KMS-11 (cell line): ENCODE measurements around the gene RAB2B.

ENCODE experiments used
- H2AFZ ChIP-seq: fragments of 200-600 bp; sonication (generic); 2 replicates; pipeline ENCODE4 v1.6.1; 2016; ENCODE audit warnings: antibody characterized with exemption, mixed run types, low read depth
- H3K27ac ChIP-seq: fragments of 200-600 bp; sonication (generic); 2 replicates; pipeline ENCODE4 v1.6.1; 2016; ENCODE audit warnings: mild to moderate bottlenecking, mixed run types
- H3K27me3 ChIP-seq: fragments of 200-600 bp; sonication (generic); 2 replicates; pipeline ENCODE4 v1.6.1; 2017; ENCODE audit warnings: mild to moderate bottlenecking, low read depth, mixed run types, moderate library complexity; ENCODE audit not compliant: insufficient read depth
- H3K36me3 ChIP-seq: fragments of 200-600 bp; sonication (generic); 2 replicates; pipeline ENCODE4 v1.6.1; 2017; ENCODE audit warnings: mild to moderate bottlenecking, mixed run types; ENCODE audit not compliant: insufficient read depth
- H3K4me1 ChIP-seq: fragments of 200-600 bp; sonication (generic); 2 replicates; pipeline ENCODE4 v1.6.1; 2016; ENCODE audit warnings: mild to moderate bottlenecking, low read depth, mixed run types; ENCODE audit not compliant: poor library complexity, severe bottlenecking
- H3K4me2 ChIP-seq: fragments of 200-600 bp; sonication (generic); 2 replicates; pipeline ENCODE4 v1.7.0; 2016; ENCODE audit warnings: mild to moderate bottlenecking, mixed run types
- H3K4me3 ChIP-seq: fragments of 200-600 bp; sonication (generic); IDR thresholded peaks from 2 replicates; pipeline ENCODE4 v1.6.1; 2017; ENCODE audit warnings: low read depth, low read length, mixed read lengths; ENCODE audit not compliant: insufficient read depth
- H3K79me2 ChIP-seq: fragments of 200-600 bp; sonication (generic); 2 replicates; pipeline ENCODE4 v1.6.1; 2016; ENCODE audit warnings: low read depth, mixed run types; ENCODE audit not compliant: insufficient read depth
- H3K9ac ChIP-seq: fragments of 200-600 bp; sonication (generic); 2 replicates; pipeline ENCODE4 v1.6.1; 2016; ENCODE audit warnings: mild to moderate bottlenecking, mixed run types
- H4K20me1 ChIP-seq: fragments of 200-600 bp; sonication (generic); 2 replicates; pipeline ENCODE4 v1.6.1; 2016; ENCODE audit warnings: mild to moderate bottlenecking, mixed run types; ENCODE audit not compliant: insufficient read depth
- TF ChIP-seq, protein P1 (sequence below): fragments of 200-600 bp; sonication (generic); conservative IDR thresholded peaks from 2 replicates; pipeline ENCODE4 v1.6.1; 2017; ENCODE audit warnings: low read depth, mild to moderate bottlenecking, antibody characterized with exemption, low read length, moderate library complexity, mixed read lengths

The RAB2B gene

DNA sequence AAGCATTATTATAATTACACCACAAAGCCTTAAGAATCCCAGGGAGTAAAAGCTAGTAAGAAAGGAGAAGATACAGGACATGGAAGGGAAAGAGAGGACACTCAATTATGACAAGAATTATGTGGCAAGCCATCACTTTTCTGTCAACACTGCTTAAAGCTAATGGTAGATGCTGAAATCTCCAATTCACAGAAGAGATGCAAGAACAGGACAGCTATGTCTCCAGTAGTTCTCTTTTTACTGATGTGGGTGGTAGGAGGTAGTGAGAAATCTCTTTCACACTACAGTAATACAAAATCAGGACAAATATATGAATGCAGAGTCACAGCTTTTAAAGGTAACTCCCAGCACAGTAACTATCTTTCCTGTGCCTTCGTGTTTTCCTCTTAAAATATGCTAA, 50.1 kb downstream of the RAB2B start:
- Histone ChIP-seq H3K27me3 (no peaks in the 10 kb centered on the region), H3K27ac (no peak overlapping the region), H4K20me1 (no peaks in the 10 kb centered on the region), H2AFZ (no peak overlapping the region), H3K4me3 (no peak overlapping the region), H3K4me1 (peaks cover 33% of the 10 kb centered on the region), H3K9ac (no peak overlapping the region), H3K36me3 (no peaks in the 10 kb centered on the region), H3K79me2 (no peaks in the 10 kb centered on the region), H3K4me2 (no peak overlapping the region)
- TF ChIP-seq, protein P1, sequence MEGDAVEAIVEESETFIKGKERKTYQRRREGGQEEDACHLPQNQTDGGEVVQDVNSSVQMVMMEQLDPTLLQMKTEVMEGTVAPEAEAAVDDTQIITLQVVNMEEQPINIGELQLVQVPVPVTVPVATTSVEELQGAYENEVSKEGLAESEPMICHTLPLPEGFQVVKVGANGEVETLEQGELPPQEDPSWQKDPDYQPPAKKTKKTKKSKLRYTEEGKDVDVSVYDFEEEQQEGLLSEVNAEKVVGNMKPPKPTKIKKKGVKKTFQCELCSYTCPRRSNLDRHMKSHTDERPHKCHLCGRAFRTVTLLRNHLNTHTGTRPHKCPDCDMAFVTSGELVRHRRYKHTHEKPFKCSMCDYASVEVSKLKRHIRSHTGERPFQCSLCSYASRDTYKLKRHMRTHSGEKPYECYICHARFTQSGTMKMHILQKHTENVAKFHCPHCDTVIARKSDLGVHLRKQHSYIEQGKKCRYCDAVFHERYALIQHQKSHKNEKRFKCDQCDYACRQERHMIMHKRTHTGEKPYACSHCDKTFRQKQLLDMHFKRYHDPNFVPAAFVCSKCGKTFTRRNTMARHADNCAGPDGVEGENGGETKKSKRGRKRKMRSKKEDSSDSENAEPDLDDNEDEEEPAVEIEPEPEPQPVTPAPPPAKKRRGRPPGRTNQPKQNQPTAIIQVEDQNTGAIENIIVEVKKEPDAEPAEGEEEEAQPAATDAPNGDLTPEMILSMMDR, result no peak

DNA sequence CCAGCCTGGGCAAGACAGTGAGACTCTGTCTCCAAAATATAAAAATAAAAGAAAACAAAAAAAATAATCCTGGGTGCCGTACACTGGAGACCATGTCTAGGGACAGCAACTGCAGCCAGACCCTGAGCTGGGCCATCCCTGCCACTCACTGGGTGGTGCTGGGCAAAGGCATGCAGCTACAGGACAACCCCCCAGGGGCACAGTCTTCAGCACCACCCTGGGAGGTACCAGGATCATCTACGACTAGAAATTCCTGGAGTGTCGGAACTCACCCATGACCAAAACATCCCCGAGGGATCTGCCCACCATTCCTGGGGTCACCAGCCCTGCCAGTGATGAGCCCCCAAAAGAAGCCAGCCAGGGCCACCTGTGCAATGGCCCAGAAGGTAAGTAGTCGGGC, 57.2 kb downstream of the RAB2B start:
- Histone ChIP-seq H3K4me1 (no peaks in the 10 kb centered on the region), H3K27me3 (no peaks in the 10 kb centered on the region), H3K36me3 (no peaks in the 10 kb centered on the region), H3K27ac (no peak overlapping the region), H3K4me3 (no peak overlapping the region), H3K4me2 (no peak overlapping the region), H4K20me1 (no peaks in the 10 kb centered on the region), H3K79me2 (no peaks in the 10 kb centered on the region), H3K9ac (no peak overlapping the region), H2AFZ (no peak overlapping the region)
- TF ChIP-seq, protein P1, result no peak

DNA sequence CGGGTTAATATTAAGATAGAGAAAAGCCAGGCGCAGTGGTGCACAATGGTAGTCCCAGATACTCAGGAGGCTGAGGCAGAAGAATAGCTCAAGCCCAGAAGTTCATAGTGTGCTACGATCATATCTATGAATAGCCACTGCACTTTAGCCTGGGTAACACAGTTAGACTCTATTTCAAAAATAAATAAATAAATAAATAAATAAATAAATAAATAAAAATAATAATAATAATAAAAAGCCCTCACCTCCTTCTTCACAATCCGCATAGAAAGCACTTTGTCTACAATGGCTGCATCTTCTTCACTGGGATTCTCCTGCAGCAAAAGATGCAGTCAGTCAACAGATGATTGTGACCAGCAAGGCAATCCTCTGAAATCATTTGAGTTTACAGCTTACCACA, 61.4 kb downstream of the RAB2B start:
- Histone ChIP-seq H3K4me1 (no peaks in the 10 kb centered on the region), H3K27me3 (no peaks in the 10 kb centered on the region), H3K4me2 (no peak overlapping the region), H3K36me3 (0 out of 2 replicates have a peak, but pooled peaks cover 3% of the 10 kb centered on the region), H3K79me2 (no peaks in the 10 kb centered on the region), H3K27ac (no peak overlapping the region), H4K20me1 (no peaks in the 10 kb centered on the region), H2AFZ (no peak overlapping the region), H3K4me3 (no peak overlapping the region), H3K9ac (no peak overlapping the region)
- TF ChIP-seq, protein P1, result no peak

DNA sequence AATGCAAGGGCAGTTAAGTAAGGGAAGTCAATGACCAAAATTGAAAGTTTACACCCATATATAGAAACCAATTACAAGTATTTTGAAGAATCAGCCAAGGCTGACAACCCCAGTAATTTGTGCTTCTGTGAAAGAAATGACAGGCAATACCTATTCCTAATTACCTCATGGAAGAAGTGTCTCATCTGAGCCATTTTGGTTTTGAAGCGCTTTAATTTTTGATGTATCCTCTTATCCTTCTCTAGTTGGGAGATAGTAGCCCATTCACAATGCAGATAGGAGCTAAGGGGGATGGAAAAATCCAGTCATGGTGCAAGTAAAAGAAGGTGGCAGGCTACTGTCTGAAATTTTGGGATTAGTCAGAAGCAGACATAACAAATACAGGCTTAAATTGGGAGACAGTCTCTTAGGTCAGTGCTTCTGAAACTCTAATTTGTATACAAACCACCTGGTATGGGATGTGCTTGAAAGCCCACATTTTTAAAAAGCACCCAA, 62.6 kb downstream of the RAB2B start:
- Histone ChIP-seq H3K4me3 (no peak overlapping the region), H3K27me3 (no peaks in the 10 kb centered on the region), H3K27ac (no peak overlapping the region), H2AFZ (no peak overlapping the region), H3K4me2 (no peak overlapping the region), H3K79me2 (no peaks in the 10 kb centered on the region), H3K9ac (no peak overlapping the region), H3K36me3 (0 out of 2 replicates have a peak, but pooled peaks cover 3% of the 10 kb centered on the region), H4K20me1 (no peaks in the 10 kb centered on the region), H3K4me1 (no peaks in the 10 kb centered on the region)
- TF ChIP-seq, protein P1, result no peak
